HEK293T (cell line): ENCODE results near the gene BBS9.

Experiments used
- BHLHE40 ChIP-seq: fragments of 450-650 bp; IDR thresholded peaks from 2 replicates; pipeline ENCODE4 v1.6.1; 2016; ENCODE audit warnings: mild to moderate bottlenecking, moderate library complexity, borderline replicate concordance
- CTBP1 ChIP-seq: fragments of 450-650 bp; IDR thresholded peaks from 2 replicates; pipeline ENCODE4 v1.6.1; 2016; ENCODE audit warnings: borderline replicate concordance
- FOXA1 ChIP-seq: fragments of 450-650 bp; IDR thresholded peaks from 2 replicates; pipeline ENCODE4 v1.6.1; 2016; ENCODE audit warnings: mild to moderate bottlenecking
- LEF1 ChIP-seq: fragments of 450-650 bp; IDR thresholded peaks from 2 replicates; pipeline ENCODE4 v1.6.1; 2017; ENCODE audit warnings: mild to moderate bottlenecking, borderline replicate concordance
- PKNOX1 ChIP-seq: fragments of 450-650 bp; IDR thresholded peaks from 2 replicates; pipeline ENCODE4 v1.6.1; 2016
- SP1 ChIP-seq: fragments of 450-650 bp; IDR thresholded peaks from 2 replicates; pipeline ENCODE4 v1.6.1; 2017

GRCh38 chr7:33550979-33551378 lies 421.6 kb downstream of the BBS9 start:
- TF ChIP-seq SP1 = no peak
- no peak for TF ChIP-seq BHLHE40
- TF ChIP-seq PKNOX1 = no peak
- TF ChIP-seq LEF1 = no peak
- no peak for TF ChIP-seq FOXA1
- TF ChIP-seq CTBP1 = no peak
